WTC11 (cell line): Measurements from ENCODE around the gene RASGEF1C. TPM values are rescaled to one million over a fixed set of nuclear protein-coding genes. Genes with fewer than 3 reads are reported as not detected.

Experiments used
- ATAC-seq: fragments of 200-7000 bp; cut with Tn5 transposase; 2 replicates; pipeline ENCODE4 v1.10.0; 2021; ENCODE audit warnings: mild to moderate bottlenecking, moderate library complexity
- CTCF ChIA-PET: fragments of 300-600 bp; sonication (Branson Sonifier 250); formaldehyde crosslinking; loops from one replicate; lab custom pipeline; 2021; ENCODE audit warnings: antibody characterized with exemption; lab: Charles Lee
- POLR2A ChIA-PET: fragments of 350-600 bp; sonication (Branson Sonifier 250); formaldehyde crosslinking; loops from one replicate; lab custom pipeline; 2021; ENCODE audit warnings: antibody characterized with exemption; lab: Charles Lee
- DNase-seq: peaks from one replicate; pipeline ENCODE4 v3.0.0; 2021; ENCODE audit warnings: low spot score
- H3K27ac Mint-ChIP-seq: 2 replicates; pipeline ENCODE4 v1.8.0; 2021; ENCODE audit warnings: mixed read lengths
- H3K27me3 Mint-ChIP-seq: 2 replicates; pipeline ENCODE4 v1.8.0; 2021; ENCODE audit warnings: low read depth, mild to moderate bottlenecking, moderate library complexity, mixed read lengths
- H3K36me3 Mint-ChIP-seq: 2 replicates; pipeline ENCODE4 v1.8.0; 2021; ENCODE audit warnings: mixed read lengths
- H3K4me1 Mint-ChIP-seq: 2 replicates; pipeline ENCODE4 v1.8.0; 2022; ENCODE audit warnings: mixed read lengths
- H3K4me3 Mint-ChIP-seq: 2 replicates; pipeline ENCODE4 v1.8.0; 2021; ENCODE audit warnings: mild to moderate bottlenecking, moderate library complexity, mixed read lengths
- H3K9me3 Mint-ChIP-seq: 2 replicates; pipeline ENCODE4 v1.8.0; 2021; ENCODE audit warnings: mixed read lengths
- ATF2 ChIP-seq: sonication (generic); formaldehyde crosslinking; IDR thresholded peaks from 2 replicates; pipeline ENCODE4 v1.8.1; 2022; ENCODE audit warnings: low read depth, missing genetic modification reagents, borderline replicate concordance
- ATF3 ChIP-seq: sonication (generic); formaldehyde crosslinking; conservative IDR thresholded peaks from 2 replicates; pipeline ENCODE4 v1.8.1; 2022; ENCODE audit warnings: mild to moderate bottlenecking, missing genetic modification reagents
- CTCF ChIP-seq: fragments of 200-600 bp; IDR thresholded peaks from 2 replicates; pipeline ENCODE4 v1.8.0; 2022; ENCODE audit warnings: antibody characterized with exemption
- E2F5 ChIP-seq: sonication (generic); formaldehyde crosslinking; IDR thresholded peaks from 2 replicates; pipeline ENCODE4 v1.8.1; 2022; ENCODE audit warnings: mild to moderate bottlenecking, moderate library complexity, missing genetic modification reagents
- EMX1 ChIP-seq: fragments of 250-450 bp; sonication (Bioruptor Pico); IDR thresholded peaks from 2 replicates; pipeline ENCODE4 v1.8.0; 2021; ENCODE audit warnings: mild to moderate bottlenecking
- ERG ChIP-seq: fragments of 250-450 bp; sonication (Bioruptor Pico); IDR thresholded peaks from 2 replicates; pipeline ENCODE4 v1.8.0; 2021; ENCODE audit warnings: mild to moderate bottlenecking
- ETV6 ChIP-seq: sonication (generic); formaldehyde crosslinking; IDR thresholded peaks from 2 replicates; pipeline ENCODE4 v1.8.1; 2022; ENCODE audit warnings: mild to moderate bottlenecking, missing genetic modification reagents
- JUN ChIP-seq: sonication (generic); formaldehyde crosslinking; IDR thresholded peaks from 2 replicates; pipeline ENCODE4 v1.8.0; 2023; ENCODE audit warnings: mild to moderate bottlenecking, missing genetic modification reagents
- MLX ChIP-seq: sonication (generic); formaldehyde crosslinking; IDR thresholded peaks from 2 replicates; pipeline ENCODE4 v1.8.1; 2023; ENCODE audit warnings: mild to moderate bottlenecking, missing genetic modification reagents, moderate library complexity
- NFE2L1 ChIP-seq: sonication (generic); formaldehyde crosslinking; IDR thresholded peaks from 2 replicates; pipeline ENCODE4 v1.8.1; 2023; ENCODE audit warnings: missing genetic modification reagents
- PREB ChIP-seq: sonication (generic); formaldehyde crosslinking; IDR thresholded peaks from 2 replicates; pipeline ENCODE4 v1.8.1; 2022; ENCODE audit warnings: mild to moderate bottlenecking, missing genetic modification reagents, moderate library complexity, borderline replicate concordance
- TEAD1 ChIP-seq: sonication (generic); formaldehyde crosslinking; IDR thresholded peaks from 2 replicates; pipeline ENCODE4 v1.8.0; 2022; ENCODE audit warnings: mild to moderate bottlenecking, missing genetic modification reagents
- ZNF138 ChIP-seq: sonication (generic); formaldehyde crosslinking; conservative IDR thresholded peaks from 2 replicates; pipeline ENCODE4 v1.8.1; 2022; ENCODE audit warnings: mild to moderate bottlenecking, moderate library complexity, missing genetic modification reagents
- ZNF263 ChIP-seq: sonication (generic); formaldehyde crosslinking; IDR thresholded peaks from 2 replicates; pipeline ENCODE4 v1.8.1; 2022; ENCODE audit warnings: low read depth, mild to moderate bottlenecking, moderate library complexity, missing genetic modification reagents
- ZNF317 ChIP-seq: sonication (generic); formaldehyde crosslinking; IDR thresholded peaks from 2 replicates; pipeline ENCODE4 v1.8.1; 2023; ENCODE audit warnings: low read depth, mild to moderate bottlenecking, moderate library complexity, missing genetic modification reagents, borderline replicate concordance
- ZNF396 ChIP-seq: fragments of 250-450 bp; sonication (Bioruptor Pico); IDR thresholded peaks from 2 replicates; pipeline ENCODE4 v1.8.0; 2021; ENCODE audit warnings: mild to moderate bottlenecking, moderate library complexity, borderline replicate concordance
- ZNF512 ChIP-seq: sonication (generic); formaldehyde crosslinking; IDR thresholded peaks from 2 replicates; pipeline ENCODE4 v1.8.1; 2022; ENCODE audit warnings: missing genetic modification reagents, borderline replicate concordance
- total RNA-seq: library from RNA; stranded (reverse); gene quantifications from 3 replicates; pipeline ENCODE4 v1.2.3, GENCODE V29; 2021
- TF ChIP-seq, protein P1 (sequence below): sonication (generic); formaldehyde crosslinking; IDR thresholded peaks from 2 replicates; pipeline ENCODE4 v1.8.1; 2022; ENCODE audit warnings: low read depth, mild to moderate bottlenecking, moderate library complexity, missing genetic modification reagents, borderline replicate concordance
- TF ChIP-seq, protein P2 (sequence below): sonication (generic); formaldehyde crosslinking; IDR thresholded peaks from 2 replicates; pipeline ENCODE4 v1.8.1; 2023; ENCODE audit warnings: mild to moderate bottlenecking, missing genetic modification reagents, borderline replicate concordance

Gene RASGEF1C
- total RNA-seq, 1 experiment from 2014 or later = 0.96 TPM

GRCh38 chr5:180072256-180072548, 136.8 kb downstream of the RASGEF1C start (continued):
- TF ChIP-seq MLX (peak; percentile 7), ATF2 (CRISPR knock-in tag) (peak; percentile 83; the same call in 1 of the 2 replicates), ZNF512 (no peak), EMX1 (0 out of 2 replicates have a peak, but pooled peaks have one; percentile 3), ZNF396 (0 out of 2 replicates have a peak, but pooled peaks have one; percentile 51), ATF3 (CRISPR knock-in tag) (peak; percentile 66; the same call in 1 of the 2 replicates)
- TF ChIP-seq, protein P1, sequence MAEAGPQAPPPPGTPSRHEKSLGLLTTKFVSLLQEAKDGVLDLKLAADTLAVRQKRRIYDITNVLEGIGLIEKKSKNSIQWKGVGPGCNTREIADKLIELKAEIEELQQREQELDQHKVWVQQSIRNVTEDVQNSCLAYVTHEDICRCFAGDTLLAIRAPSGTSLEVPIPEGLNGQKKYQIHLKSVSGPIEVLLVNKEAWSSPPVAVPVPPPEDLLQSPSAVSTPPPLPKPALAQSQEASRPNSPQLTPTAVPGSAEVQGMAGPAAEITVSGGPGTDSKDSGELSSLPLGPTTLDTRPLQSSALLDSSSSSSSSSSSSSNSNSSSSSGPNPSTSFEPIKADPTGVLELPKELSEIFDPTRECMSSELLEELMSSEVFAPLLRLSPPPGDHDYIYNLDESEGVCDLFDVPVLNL (CRISPR knock-in tag) = 0 out of 2 replicates have a peak, but pooled peaks have one; percentile 30

GRCh38 chr5:180071531-180072255, 137.3 kb downstream of the RASGEF1C start, which contains the start of gene RNF130:
TSS of gene RNF130 (minus strand) at chr5:180071759. CDS start at chr5:180071702, 57 bp downstream.
- Mint-ChIP-seq H3K4me1 (peaks cover 42% of the 10 kb centered on the region), H3K36me3 (peaks cover 13% of the 10 kb centered on the region), H3K4me3 (peak within 1 kb of the TSS; percentile 88), H3K27ac (peak within 1 kb of the TSS; percentile 69), H3K9me3 (peaks cover 13% of the 10 kb centered on the region), H3K27me3 (peaks cover 40% of the 10 kb centered on the region)
- ATAC-seq (peak; percentile 56), DNase-seq (peak; percentile 87)
- ChIA-PET POLR2A (interaction anchor here (1.0 to 1.5 kb wide), 2 partner anchors 11 to 18 kb away, joined by 4 read pairs; no protein-coding TSS in a partner anchor), CTCF (interaction anchor here (0.6 to 1.4 kb wide), 4 partner anchors 11 to 270 kb away, joined by 3 to 5 read pairs (median 3); no protein-coding TSS in a partner anchor)
- TF ChIP-seq ETV6 (peak; percentile 98), ZNF317 (CRISPR knock-in tag) (peak; percentile 79), NFE2L1 (CRISPR knock-in tag) (peak; percentile 99; the same call in 1 of the 2 replicates), ERG (CRISPR knock-in tag) (0 out of 2 replicates have a peak, but pooled peaks have one; percentile 80), ZNF138 (CRISPR knock-in tag) (peak; percentile 98), ZNF263 (CRISPR knock-in tag) (peak; percentile 74), PREB (CRISPR knock-in tag) (peak; percentile 96; the same call in 1 of the 2 replicates), TEAD1 (peak; percentile 99), E2F5 (peak; percentile 98), CTCF (no peak), JUN (CRISPR knock-in tag) (no peak; the same call in 1 of the 2 replicates)
- TF ChIP-seq, protein P2, sequence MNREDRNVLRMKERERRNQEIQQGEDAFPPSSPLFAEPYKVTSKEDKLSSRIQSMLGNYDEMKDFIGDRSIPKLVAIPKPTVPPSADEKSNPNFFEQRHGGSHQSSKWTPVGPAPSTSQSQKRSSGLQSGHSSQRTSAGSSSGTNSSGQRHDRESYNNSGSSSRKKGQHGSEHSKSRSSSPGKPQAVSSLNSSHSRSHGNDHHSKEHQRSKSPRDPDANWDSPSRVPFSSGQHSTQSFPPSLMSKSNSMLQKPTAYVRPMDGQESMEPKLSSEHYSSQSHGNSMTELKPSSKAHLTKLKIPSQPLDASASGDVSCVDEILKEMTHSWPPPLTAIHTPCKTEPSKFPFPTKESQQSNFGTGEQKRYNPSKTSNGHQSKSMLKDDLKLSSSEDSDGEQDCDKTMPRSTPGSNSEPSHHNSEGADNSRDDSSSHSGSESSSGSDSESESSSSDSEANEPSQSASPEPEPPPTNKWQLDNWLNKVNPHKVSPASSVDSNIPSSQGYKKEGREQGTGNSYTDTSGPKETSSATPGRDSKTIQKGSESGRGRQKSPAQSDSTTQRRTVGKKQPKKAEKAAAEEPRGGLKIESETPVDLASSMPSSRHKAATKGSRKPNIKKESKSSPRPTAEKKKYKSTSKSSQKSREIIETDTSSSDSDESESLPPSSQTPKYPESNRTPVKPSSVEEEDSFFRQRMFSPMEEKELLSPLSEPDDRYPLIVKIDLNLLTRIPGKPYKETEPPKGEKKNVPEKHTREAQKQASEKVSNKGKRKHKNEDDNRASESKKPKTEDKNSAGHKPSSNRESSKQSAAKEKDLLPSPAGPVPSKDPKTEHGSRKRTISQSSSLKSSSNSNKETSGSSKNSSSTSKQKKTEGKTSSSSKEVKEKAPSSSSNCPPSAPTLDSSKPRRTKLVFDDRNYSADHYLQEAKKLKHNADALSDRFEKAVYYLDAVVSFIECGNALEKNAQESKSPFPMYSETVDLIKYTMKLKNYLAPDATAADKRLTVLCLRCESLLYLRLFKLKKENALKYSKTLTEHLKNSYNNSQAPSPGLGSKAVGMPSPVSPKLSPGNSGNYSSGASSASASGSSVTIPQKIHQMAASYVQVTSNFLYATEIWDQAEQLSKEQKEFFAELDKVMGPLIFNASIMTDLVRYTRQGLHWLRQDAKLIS (CRISPR knock-in tag) = 0 out of 2 replicates have a peak, but pooled peaks have one; percentile 82
